HG03575 (cell line): ENCODE results near the gene SEPTIN3.

Experiments used
- ATAC-seq: cut with Tn5 transposase; IDR thresholded peaks from one replicate; pipeline ENCODE4 v1.9.1; 2021; ENCODE audit not compliant: unreplicated experiment, insufficient number of reproducible peaks, low FRiP score; ENCODE audit errors: extremely low read depth

The SEPTIN3 gene

DNA sequence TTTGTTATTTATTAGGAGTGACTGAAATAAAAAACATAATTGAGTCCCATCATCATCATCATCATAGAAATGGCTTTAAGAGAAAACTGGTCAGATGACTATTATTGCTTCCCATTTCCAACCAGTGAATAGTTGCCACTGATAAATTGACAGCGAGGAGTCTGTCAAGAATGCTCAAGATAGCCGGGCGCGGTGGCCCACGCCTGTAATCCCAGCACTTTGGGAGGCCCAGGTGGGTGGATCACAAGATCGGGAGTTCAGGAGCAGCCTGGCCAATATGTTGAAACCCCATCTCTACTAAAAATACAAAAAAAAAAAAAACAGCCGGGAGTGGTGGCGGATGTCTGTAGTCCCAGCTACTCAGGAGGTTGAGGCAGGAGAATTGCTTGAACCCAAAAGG is 31.2 kb downstream of the SEPTIN3 start:
- ATAC-seq = no peak

DNA sequence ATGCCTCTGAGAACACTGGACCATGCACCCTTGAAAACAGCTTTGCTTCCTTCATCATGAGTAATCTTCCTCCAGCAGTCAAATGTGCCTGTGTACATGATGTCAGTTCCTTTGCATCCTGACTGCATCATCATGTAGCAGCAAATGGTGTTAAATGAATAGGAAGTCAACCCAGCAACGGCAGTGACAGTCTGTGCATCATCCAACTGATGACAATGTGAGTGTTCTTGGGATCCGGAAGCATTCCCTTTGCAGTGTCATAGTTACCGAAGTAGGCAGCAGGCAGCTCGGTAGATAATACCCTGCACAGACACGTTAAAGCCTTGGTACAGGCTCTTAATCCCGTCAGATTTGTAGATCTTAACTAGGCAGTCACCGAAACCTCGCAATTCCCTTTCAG is 31.9 kb downstream of the SEPTIN3 start:
- ATAC-seq = no peak

DNA sequence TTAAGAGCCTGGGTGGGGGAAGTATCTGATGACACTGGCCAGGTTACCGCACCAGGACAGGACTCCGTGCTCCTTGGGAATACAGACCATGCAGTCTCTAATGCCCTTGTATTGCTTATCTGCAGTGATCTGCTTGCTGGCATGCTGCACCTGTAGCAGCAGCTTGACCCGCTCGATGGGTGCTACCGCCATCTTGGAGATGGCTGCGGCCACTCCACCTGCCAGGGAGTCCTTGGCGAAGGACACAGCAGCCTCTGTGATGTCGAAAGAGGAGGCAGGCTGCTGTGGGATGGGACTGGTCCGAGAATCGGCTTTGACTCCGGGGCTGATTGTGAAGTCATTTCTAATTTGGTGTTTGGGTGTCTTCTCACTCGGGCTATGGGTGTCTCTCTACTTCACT is 32.5 kb downstream of the SEPTIN3 start:
- no peak for ATAC-seq

DNA sequence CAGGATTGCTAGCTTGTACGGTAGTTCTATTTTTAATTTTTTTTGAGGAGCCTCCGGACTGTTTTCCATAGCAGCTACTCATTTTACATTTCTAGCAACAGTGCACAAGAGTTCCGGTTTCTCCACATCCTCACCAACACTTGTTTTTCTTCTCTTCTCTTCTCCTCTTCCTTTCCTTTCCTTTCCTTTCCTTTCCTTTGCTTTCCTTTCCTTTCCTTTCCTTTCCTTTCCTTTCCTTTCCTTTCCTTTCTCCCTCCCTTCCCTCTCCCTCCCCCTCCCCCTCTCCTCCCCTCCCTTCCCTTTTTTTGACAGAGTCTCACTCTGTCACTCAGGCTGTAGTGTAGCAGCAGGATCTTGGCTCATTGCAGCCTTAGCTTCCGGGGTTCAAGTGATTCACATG is 38.7 kb downstream of the SEPTIN3 start:
- ATAC-seq = no peak

DNA sequence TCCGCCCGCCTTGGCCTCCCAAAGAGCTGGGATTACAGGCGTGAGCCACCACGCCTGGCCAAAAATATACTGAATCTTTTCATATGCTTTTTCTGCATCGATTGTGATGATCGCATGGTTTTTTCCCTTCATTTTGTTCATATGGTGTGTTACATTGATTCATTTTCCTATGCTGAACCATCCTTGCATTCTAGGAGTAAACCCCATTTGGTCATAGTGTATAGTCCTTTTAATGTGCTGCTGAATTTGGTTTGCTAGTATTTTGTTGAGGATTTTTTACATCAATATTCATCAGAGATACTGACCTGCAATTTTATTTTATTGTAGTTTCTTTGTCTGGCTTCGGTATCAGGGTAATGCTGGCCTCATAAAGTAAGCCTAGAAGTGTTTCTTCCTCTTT is 41.5 kb downstream of the SEPTIN3 start:
- ATAC-seq = no peak

DNA sequence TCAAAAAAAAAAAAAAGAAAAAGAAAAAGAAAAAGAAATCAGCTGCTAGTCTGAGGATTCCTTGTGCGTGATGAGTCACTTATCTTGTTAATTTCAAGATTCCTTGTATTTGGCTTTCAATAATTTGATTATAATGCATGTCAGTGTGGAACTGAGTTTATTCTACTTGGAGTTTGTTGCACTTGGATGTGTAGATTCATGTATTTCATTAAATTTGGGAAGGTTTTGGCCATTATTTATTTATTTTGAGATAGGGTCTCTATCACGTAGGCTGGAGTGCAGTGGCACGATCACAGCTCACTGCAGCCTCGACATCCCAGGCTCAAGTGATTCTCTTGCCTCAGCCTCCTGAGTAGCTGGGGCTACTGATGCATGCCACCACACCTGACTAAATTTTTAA is 44.1 kb downstream of the SEPTIN3 start:
- ATAC-seq = no peak

DNA sequence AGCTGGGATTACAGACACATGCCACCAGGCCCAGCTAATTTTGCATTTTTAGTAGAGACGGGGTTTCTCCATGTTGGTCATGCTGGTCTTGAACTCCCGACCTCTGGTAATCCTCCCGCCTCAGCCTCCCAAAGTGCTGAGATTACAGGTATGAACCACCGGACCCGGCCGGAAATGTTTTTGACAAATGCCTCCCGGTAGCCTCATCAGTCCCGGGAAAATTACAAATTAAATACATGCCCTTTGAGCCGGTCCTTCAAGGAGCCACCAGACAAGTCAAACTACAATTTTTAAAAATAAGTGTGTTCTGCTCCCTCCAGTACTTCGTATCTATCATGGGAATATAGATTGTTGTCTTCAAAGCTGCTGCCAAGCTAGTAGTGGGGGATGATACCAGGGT is 46.9 kb downstream of the SEPTIN3 start:
- ATAC-seq = no peak

DNA sequence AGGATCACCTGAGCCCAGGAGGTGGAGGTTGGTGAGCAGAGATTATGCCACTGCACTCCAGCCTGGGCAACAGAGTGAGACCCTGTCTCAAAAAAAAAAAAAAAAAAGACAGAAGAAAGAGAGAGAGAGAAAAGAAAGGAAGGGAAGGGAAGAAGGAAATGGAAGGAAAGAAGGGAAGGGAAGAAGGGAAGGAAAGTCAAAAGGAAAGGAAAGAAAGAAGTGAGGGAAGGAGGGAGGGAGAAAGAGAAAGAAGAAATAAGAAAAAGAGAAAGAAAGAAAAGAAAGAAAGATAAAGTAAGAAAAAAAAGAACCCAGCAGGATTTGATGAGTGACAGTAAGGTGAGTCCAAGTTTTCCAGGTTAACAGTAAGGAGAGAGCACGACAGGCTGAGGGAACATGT is 49.0 kb downstream of the SEPTIN3 start:
- no peak for ATAC-seq
